Measurements from ENCODE around the gene ALG9. TPM values are rescaled to one million over a fixed set of nuclear protein-coding genes. Genes with fewer than 3 reads are reported as not detected.
"Not testable (repeated sequence)": the region's sequence is repeated elsewhere in the genome, so short reads cannot be mapped to it uniquely, and the experiment has no call there.

Gene ALG9
- polyA plus RNA-seq, 1 donor from 2014 or later = 92.1 TPM

GRCh38 chr11:111886844-111887243, 15.5 kb upstream of the ALG9 start:
- no peak overlapping the region for H3K4me3 ChIP-seq (ENCODE audit: low read length)
- no peaks in the 10 kb centered on the region for H3F3A ChIP-seq (ENCODE audit: insufficient read depth, low read length, poor library complexity, severe bottlenecking)
- no peaks in the 10 kb centered on the region for H3K27me3 ChIP-seq (ENCODE audit: insufficient read depth, low read depth, low read length)
- H2AFZ ChIP-seq (ENCODE audit: low read depth, low read length) = no peak overlapping the region
- H3K27ac ChIP-seq (ENCODE audit: low read length) = no peak overlapping the region
- no peaks in the 10 kb centered on the region for H3K79me2 ChIP-seq (replicated peaks; ENCODE audit: insufficient read depth, low read length)
- TF ChIP-seq SMC3 (conservative IDR thresholded peaks at IDR 0.05; ENCODE audit: poor library complexity) (no peak), CTCF (IDR thresholded peaks at IDR 0.05; ENCODE audit: poor library complexity, severe bottlenecking) (no peak), REST (IDR thresholded peaks at IDR 0.05; ENCODE audit: borderline replicate concordance) (no peak), MXI1 (conservative IDR thresholded peaks at IDR 0.05; ENCODE audit: poor library complexity, severe bottlenecking) (no peak)
- no peaks in the 10 kb centered on the region for H3K9me3 ChIP-seq (ENCODE audit: low read length)
- H3K36me3 ChIP-seq (ENCODE audit: insufficient read depth, low read length) = no peaks in the 10 kb centered on the region
- H4K20me1 ChIP-seq (ENCODE audit: insufficient read depth) = no peaks in the 10 kb centered on the region
- H3K9me2 ChIP-seq (ENCODE audit: insufficient read depth, low read length) = no peaks in the 10 kb centered on the region
- no peak overlapping the region for H3K9ac ChIP-seq (ENCODE audit: low read length)
- no peak overlapping the region for H3K4me2 ChIP-seq (ENCODE audit: low read length)

DNA sequence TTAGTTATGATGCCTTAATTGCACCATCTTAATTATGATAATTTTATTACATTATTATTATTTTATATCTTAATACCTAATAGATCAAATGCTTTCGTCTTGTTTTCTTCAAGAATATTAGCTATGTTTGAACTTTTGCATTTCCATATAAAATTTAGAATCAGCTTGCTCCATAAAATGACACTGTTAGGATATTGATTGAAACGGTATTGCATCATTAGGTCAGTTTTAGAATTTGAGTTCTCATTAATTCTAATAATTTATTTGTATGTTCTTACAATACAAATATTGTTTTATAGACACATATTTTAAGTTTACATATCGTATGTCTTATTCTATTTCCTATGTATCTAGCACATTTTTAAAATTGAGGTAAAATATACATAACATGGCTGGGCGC, 14.7 kb upstream of the ALG9 start:
- Histone ChIP-seq H3F3A (ENCODE audit: insufficient read depth, low read length, poor library complexity, severe bottlenecking) (no peaks in the 10 kb centered on the region), H3K79me2 (replicated peaks; ENCODE audit: insufficient read depth, low read length) (no peaks in the 10 kb centered on the region), H3K9me3 (ENCODE audit: low read length) (no peaks in the 10 kb centered on the region), H3K36me3 (ENCODE audit: insufficient read depth, low read length) (no peaks in the 10 kb centered on the region), H4K20me1 (ENCODE audit: insufficient read depth) (no peaks in the 10 kb centered on the region), H3K4me2 (ENCODE audit: low read length) (no peak overlapping the region), H3K27ac (ENCODE audit: low read length) (no peak overlapping the region), H3K27me3 (ENCODE audit: insufficient read depth, low read depth, low read length) (no peaks in the 10 kb centered on the region), H3K9me2 (ENCODE audit: insufficient read depth, low read length) (no peaks in the 10 kb centered on the region), H3K9ac (ENCODE audit: low read length) (no peak overlapping the region), H2AFZ (ENCODE audit: low read depth, low read length) (no peak overlapping the region), H3K4me3 (ENCODE audit: low read length) (no peak overlapping the region)
- TF ChIP-seq POLR2AphosphoS5 (IDR thresholded peaks at IDR 0.05) = no peak

GRCh38 chr11:111885053-111885452, 13.7 kb upstream of the ALG9 start:
- H3K9me3 ChIP-seq (ENCODE audit: low read length); H3K27me3 ChIP-seq (ENCODE audit: insufficient read depth, low read depth, low read length); H3K27ac ChIP-seq (ENCODE audit: low read length); H3K36me3 ChIP-seq (ENCODE audit: insufficient read depth, low read length); H4K20me1 ChIP-seq (ENCODE audit: insufficient read depth); H3K4me3 ChIP-seq (ENCODE audit: low read length); H3F3A ChIP-seq (ENCODE audit: insufficient read depth, low read length, poor library complexity, severe bottlenecking); H3K79me2 ChIP-seq (replicated peaks; ENCODE audit: insufficient read depth, low read length); H3K9ac ChIP-seq (ENCODE audit: low read length); H3K4me2 ChIP-seq (ENCODE audit: low read length); H3K9me2 ChIP-seq (ENCODE audit: insufficient read depth, low read length); H2AFZ ChIP-seq (ENCODE audit: low read depth, low read length): not testable (repeated sequence)

Data from neural cell (in vitro differentiated cells).